ENCODE measurements around the gene NEDD9. TPM values are rescaled to one million over a fixed set of nuclear protein-coding genes. Genes with fewer than 3 reads are reported as not detected.

The NEDD9 gene
- total RNA-seq, 1 experiment from 2014 or later = 0.28 TPM

GRCh38 chr6:11272491-11273192 is 40.2 kb upstream of the NEDD9 start:
- Histone ChIP-seq H3K9me3 (ENCODE audit: control insufficient read depth, insufficient read depth, low read depth, low read length) (no peaks in the 10 kb centered on the region), H3K27ac (ENCODE audit: low read length) (no peak overlapping the region), H3K4me3 (ENCODE audit: low read depth in 2 of 2, low read length in 2 of 2) (no peak overlapping the region), H3K36me3 (ENCODE audit: control insufficient read depth, insufficient read depth, low read length) (no peaks in the 10 kb centered on the region), H3K27me3 (ENCODE audit: control insufficient read depth, insufficient read depth, low read length) (0 out of 2 replicates have a peak, but pooled peaks cover 3% of the 10 kb centered on the region), H3K4me1 (ENCODE audit: control insufficient read depth, insufficient read depth, low read length) (no peaks in the 10 kb centered on the region)
- POLR2A ChIA-PET = no interaction called here
- ATAC-seq (no peak), DNase-seq (ENCODE audit: low read depth, low spot score) (no peak)
- in situ Hi-C loops (cut with HindIII; ENCODE audit: low pct_unique_long_range_greater_than_20kb, low sequenced_read_pairs) (no loop called here), intact Hi-C loops (cut with micrococcal nuclease; ENCODE audit: unreplicated experiment) (no loop called here)
- BruUV-seq (replicated peaks) = no TSS peak
- TF ChIP-seq TCF7L2 (IDR thresholded peaks at IDR 0.05; ENCODE audit: low read depth, low read length) (no peak), POLR2AphosphoS5 (IDR thresholded peaks at IDR 0.05; ENCODE audit: low read depth, low read length) (no peak), CTCF (IDR thresholded peaks at IDR 0.05) (no peak), REST (IDR thresholded peaks at IDR 0.05; ENCODE audit: insufficient read depth in 1 of 2, low read depth in 2 of 2, low read length in 1 of 2) (no peak), SIN3A (IDR thresholded peaks at IDR 0.05; ENCODE audit: borderline replicate concordance, insufficient read depth, low read depth, low read length) (no peak)
- CTCF ChIA-PET = no interaction called here

GRCh38 chr6:11271228-11272020 is 39.0 kb upstream of the NEDD9 start:
- Histone ChIP-seq H3K36me3 (ENCODE audit: control insufficient read depth, insufficient read depth, low read length) (no peaks in the 10 kb centered on the region), H3K4me3 (ENCODE audit: low read depth in 2 of 2, low read length in 2 of 2) (no peak overlapping the region), H3K9me3 (ENCODE audit: control insufficient read depth, insufficient read depth, low read depth, low read length) (no peaks in the 10 kb centered on the region), H3K4me1 (ENCODE audit: control insufficient read depth, insufficient read depth, low read length) (no peaks in the 10 kb centered on the region), H3K27me3 (ENCODE audit: control insufficient read depth, insufficient read depth, low read length) (peaks cover 3% of the 10 kb centered on the region; the same call in 1 of the 2 replicates), H3K27ac (ENCODE audit: low read length) (no peak overlapping the region)
- no peak for DNase-seq (ENCODE audit: low read depth, low spot score)
- TF ChIP-seq REST (IDR thresholded peaks at IDR 0.05; ENCODE audit: insufficient read depth in 1 of 2, low read depth in 2 of 2, low read length in 1 of 2) (no peak), CTCF (IDR thresholded peaks at IDR 0.05) (no peak), SIN3A (IDR thresholded peaks at IDR 0.05; ENCODE audit: borderline replicate concordance, insufficient read depth, low read depth, low read length) (no peak), TCF7L2 (IDR thresholded peaks at IDR 0.05; ENCODE audit: low read depth, low read length) (no peak), POLR2AphosphoS5 (IDR thresholded peaks at IDR 0.05; ENCODE audit: low read depth, low read length) (no peak)
- in situ Hi-C loops (cut with HindIII; ENCODE audit: low pct_unique_long_range_greater_than_20kb, low sequenced_read_pairs) (no loop called here), intact Hi-C loops (cut with micrococcal nuclease; ENCODE audit: unreplicated experiment) (no loop called here)
- ChIA-PET POLR2A (no interaction called here), CTCF (no interaction called here)
- ATAC-seq = no peak
- BruUV-seq (replicated peaks) = no TSS peak
